DMS153 treated with DMSO at 0.1 percent for 48 hours (cell line): ENCODE measurements around the gene FA2H.
A peak's percentile ranks its signal among the peaks of the same experiment; 100 is the strongest.
"Not testable (repeated sequence)": the region's sequence is repeated elsewhere in the genome, so short reads cannot be mapped to it uniquely, and the experiment has no call there.

ENCODE experiments used
- DNase-seq: peaks from one replicate; lab custom pipeline; 2025; ENCODE audit not compliant: unreplicated experiment; lab: John Stamatoyannopoulos, UW

FA2H gene

GRCh38 chr16:74724820-74725549, 49.6 kb downstream of the FA2H start:
- no peak for DNase-seq

DNA sequence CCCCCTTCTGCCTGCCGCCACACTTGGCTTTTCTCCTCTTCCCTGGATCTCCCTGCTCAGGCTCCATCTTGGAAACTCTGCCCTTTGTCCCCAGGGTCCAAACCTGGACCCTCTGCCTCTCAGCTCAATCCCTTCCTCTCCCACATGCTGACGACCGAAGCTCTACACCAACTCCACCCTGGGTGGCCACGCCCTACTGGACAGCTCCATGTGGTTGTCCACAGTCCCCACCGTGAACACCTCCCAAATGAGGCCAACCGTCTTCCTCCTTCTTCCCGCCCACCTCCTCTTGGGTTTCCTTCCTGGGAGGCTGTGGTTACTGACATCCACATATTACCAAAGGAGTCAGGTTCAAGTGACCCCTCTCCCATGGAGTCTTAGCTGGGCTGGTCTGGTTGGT, 51.4 kb downstream of the FA2H start:
- DNase-seq: no peak

GRCh38 chr16:74722156-74722555, 52.5 kb downstream of the FA2H start:
- DNase-seq: not testable (repeated sequence)

DNA sequence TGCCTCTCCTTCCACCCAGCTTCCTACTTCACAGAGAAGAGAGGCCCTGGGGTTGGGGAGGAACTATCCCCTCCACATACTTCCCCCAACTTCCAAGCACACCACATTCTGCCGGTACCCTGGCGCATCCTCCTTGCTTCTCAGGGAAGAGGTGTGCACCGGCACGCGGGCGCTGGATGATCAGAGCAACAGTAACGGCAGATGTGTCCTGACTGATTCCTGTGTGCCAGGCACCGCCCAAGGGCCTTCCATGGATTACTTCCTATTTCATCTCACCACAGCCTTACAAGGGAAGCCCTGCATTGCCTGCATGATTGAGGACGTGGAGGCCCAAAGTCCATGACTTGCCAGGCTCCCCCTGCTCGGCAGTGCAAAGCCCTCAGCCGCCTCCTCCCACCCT, 52.9 kb downstream of the FA2H start:
- no peak for DNase-seq

DNA sequence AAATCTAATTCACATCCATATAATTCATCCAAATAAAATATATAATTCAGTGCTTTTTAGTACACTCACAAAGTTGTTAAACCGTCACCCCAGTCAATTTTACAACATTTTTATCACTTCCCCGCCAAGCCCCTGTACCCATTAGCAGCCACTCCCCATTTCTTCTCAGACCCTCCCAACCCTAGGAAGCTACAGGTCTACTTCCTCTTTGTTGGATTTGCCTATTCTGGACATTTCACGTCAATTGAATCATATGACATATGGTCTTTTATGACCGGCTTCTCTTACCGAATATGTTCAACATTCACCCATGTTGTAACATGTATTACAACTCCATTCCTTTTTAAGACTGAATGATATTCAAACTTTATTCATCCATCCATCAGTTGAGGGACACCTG, 54.0 kb downstream of the FA2H start:
- no peak for DNase-seq

GRCh38 chr16:74718741-74719610, 55.6 kb downstream of the FA2H start:
- DNase-seq: no peak

DNA sequence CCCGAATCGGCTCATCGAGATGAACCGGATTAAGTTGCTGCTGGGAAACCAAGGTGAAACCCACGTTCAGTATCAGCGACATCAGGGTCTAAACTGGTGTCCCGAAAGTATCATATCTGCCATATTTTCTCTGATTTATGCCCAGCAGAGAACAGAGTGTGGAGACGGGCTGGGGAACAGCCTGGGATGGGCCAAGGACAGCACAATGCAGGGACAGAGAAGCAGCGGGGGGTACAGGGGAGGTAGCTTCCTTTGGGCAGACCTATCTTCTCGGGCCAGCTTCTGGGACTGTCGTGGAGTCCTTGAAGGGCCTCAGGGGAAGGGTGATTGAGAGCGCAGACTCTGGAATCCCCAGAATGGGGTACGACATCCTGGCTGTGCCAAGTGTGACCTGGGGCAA, 56.5 kb downstream of the FA2H start:
- DNase-seq: no peak

DNA sequence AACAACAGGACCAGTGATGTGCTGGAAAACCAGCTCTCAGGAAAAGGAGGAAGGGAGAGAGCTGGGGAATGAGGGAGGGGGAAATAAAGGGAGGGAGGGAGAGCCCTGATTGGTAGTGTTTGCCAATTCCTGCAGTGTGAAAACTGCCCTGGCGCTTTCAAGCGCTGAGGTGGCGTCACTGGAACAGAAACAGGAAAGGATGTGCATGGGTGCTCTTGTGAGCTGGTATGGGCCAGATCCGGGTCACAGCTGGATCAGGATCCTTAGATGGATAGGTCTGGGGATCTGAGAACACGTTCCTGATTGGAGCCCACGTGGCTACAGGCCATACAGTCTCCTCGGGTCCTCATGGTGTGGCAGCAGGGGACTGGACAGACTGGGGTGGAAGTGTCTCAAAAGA, 57.3 kb downstream of the FA2H start:
- DNase-seq: no peak

- DNase-seq: no peak
These were observed 58.3 kb downstream of the FA2H start for GRCh38 chr16:74716355-74716754.

- DNase-seq: no peak
These were observed 60.7 kb downstream of the FA2H start for GRCh38 chr16:74713876-74714275.

- DNase-seq: no peak
These were observed 61.3 kb downstream of the FA2H start for GRCh38 chr16:74713325-74713724.

GRCh38 chr16:74711938-74712337, 62.7 kb downstream of the FA2H start:
- no peak for DNase-seq

DNA sequence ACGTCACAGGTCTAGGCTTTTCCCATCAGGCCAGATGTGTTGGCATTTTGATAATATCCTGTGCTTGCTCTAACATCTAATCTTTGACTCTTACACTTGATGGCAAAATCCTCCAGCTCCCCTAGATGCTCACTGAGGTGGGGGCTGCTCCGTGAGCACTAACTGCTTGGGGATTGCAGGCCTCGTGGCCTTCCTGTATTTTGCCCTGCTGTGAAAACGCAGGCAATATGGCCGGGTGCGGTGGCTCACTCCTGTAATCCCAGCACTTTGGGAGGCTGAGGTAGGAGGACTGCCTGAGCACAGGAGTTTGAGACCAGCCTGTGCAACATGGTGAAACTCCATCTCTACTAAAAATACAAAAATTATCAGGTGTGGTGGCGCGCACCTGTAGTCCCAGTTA, 64.2 kb downstream of the FA2H start:
- no peak for DNase-seq

- peak; percentile 55 for DNase-seq
These were observed 65.2 kb downstream of the FA2H start for GRCh38 chr16:74709441-74709877.

DNA sequence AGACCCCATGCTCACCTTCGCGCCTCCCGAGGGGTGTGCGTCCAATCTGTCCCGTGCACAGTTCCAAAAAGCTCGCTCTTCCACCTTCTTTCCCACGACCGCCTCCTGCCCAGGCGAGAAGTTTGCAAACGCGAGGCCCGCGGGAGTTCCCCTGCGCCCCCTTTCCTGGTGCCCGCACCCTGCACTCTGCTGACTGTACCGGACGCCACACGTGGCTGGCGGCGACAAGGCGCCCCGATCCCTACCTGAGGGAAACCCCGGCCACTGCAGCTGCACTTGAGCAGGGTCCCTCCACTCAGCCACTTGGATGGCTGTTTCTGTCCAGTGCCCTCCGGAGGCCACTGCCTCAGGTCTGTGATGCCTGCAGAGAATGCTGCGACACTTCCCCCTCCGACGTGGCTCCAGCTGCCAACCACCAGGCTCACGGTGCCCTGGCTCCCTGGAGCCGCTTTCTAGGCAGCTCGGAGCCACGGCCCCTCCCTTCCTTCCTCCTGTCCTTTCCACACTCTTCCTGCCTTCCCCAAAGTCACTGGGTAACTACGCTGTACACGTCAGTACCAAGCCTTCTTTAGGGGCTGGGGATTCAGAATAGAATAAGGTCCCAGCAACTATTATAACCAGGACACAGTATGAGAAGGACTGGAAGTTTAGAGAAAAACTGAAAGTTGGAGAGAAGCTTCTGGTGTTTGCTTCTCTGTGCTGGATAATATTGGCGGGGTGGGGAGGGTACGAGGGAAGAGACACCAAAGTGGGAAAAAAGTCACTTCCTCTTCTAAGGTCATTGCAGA, 74.0 kb downstream of the FA2H start, which contains the start of gene MLKL:
MLKL (minus strand) TSS at position 425 of the 788 bp plus-strand sequence. CDS start 5,105 bp downstream, outside the sequence.
- DNase-seq: peak; percentile 25

GRCh38 chr16:74700116-74700437, 74.5 kb downstream of the FA2H start:
- no peak for DNase-seq

GRCh38 chr16:74699666-74700065, 75.0 kb downstream of the FA2H start:
- DNase-seq: no peak

DNA sequence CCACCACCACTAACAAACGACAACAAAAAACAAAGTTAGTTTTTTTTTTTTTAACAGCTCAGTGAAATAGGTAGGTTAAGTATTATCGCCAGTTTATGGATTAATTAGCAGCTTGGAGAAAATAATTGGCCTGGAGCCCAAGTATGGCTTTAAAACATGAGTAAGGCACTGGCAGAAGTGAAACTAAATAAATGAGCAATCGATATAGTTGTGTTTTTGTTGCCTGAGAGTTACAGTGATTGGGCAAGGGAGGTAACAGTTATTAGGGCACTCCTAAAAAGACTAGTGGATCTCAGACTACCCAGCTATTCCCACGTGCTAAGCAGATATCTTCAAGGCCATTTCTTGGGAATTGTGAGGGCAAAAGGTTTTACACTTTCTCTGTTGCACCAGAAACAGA, 76.4 kb downstream of the FA2H start:
- no peak for DNase-seq

- peak; percentile 81 for DNase-seq
These were observed 78.9 kb downstream of the FA2H start for GRCh38 chr16:74695450-74696422.

GRCh38 chr16:74691093-74691855, 83.3 kb downstream of the FA2H start:
- DNase-seq: no peak
